SHP77 (cell line): ENCODE measurements around the gene TMEM63A.
A peak's percentile ranks its signal among the peaks of the same experiment; 100 is the strongest.
"Not testable (repeated sequence)": the region's sequence is repeated elsewhere in the genome, so short reads cannot be mapped to it uniquely, and the experiment has no call there.

Source experiments
- DNase-seq, 2 experiments: peaks; one replicate each; lab custom pipeline; 2025; lab: John Stamatoyannopoulos, UW

The TMEM63A gene

GRCh38 chr1:225845097-225845496 lies 37.1 kb downstream of the TMEM63A start:
- DNase-seq, result no peak

GRCh38 chr1:225844236-225845061 lies 37.7 kb downstream of the TMEM63A start:
- DNase-seq, result no peak

GRCh38 chr1:225843426-225843795 lies 38.8 kb downstream of the TMEM63A start:
- no peak for DNase-seq

- no peak for DNase-seq
These were observed 39.3 kb downstream of the TMEM63A start for GRCh38 chr1:225842788-225843425.

GRCh38 chr1:225842074-225842473 lies 40.1 kb downstream of the TMEM63A start:
- no peak for DNase-seq

GRCh38 chr1:225840713-225841112 lies 41.5 kb downstream of the TMEM63A start:
- no peak for DNase-seq

GRCh38 chr1:225840223-225840610 lies 42.0 kb downstream of the TMEM63A start:
- DNase-seq, result no peak

- no peak for DNase-seq
These were observed 43.4 kb downstream of the TMEM63A start for GRCh38 chr1:225838793-225839192.

- DNase-seq, result not testable (repeated sequence)
These were observed 45.9 kb downstream of the TMEM63A start for GRCh38 chr1:225836296-225836695.

GRCh38 chr1:225835856-225836255 lies 46.3 kb downstream of the TMEM63A start:
- DNase-seq, result no peak

- DNase-seq, result no peak
These were observed 47.5 kb downstream of the TMEM63A start for GRCh38 chr1:225834417-225835329.

GRCh38 chr1:225830841-225831240 lies 51.3 kb downstream of the TMEM63A start:
- no peak for DNase-seq

- no peak for DNase-seq
These were observed 53.4 kb downstream of the TMEM63A start for GRCh38 chr1:225828706-225829345.

GRCh38 chr1:225827076-225827475 lies 55.1 kb downstream of the TMEM63A start:
- DNase-seq, result no peak

- peak; percentile 50 to 70 for DNase-seq
These were observed 56.6 kb downstream of the TMEM63A start for GRCh38 chr1:225825607-225826007.

- peak; percentile 50 to 58 for DNase-seq
These were observed 57.1 kb downstream of the TMEM63A start for GRCh38 chr1:225825078-225825477.

GRCh38 chr1:225824533-225824941 lies 57.6 kb downstream of the TMEM63A start:
- DNase-seq, result no peak

GRCh38 chr1:225823811-225824261 lies 58.3 kb downstream of the TMEM63A start:
- DNase-seq, result no peak

- DNase-seq, result no peak
These were observed 59.4 kb downstream of the TMEM63A start for GRCh38 chr1:225822655-225823403.

- no peak for DNase-seq
These were observed 61.6 kb downstream of the TMEM63A start for GRCh38 chr1:225820522-225821120.
